ENCODE measurements around the gene TCOF1. TPM values are rescaled to one million over a fixed set of nuclear protein-coding genes. Genes with fewer than 3 reads are reported as not detected.

Gene TCOF1
- total and polyA plus RNA-seq, 2 of the 8 experiments (the other 6 are each of a cell fraction or from before 2014, with no cell fraction given) = 35.9 to 170 TPM

DNA sequence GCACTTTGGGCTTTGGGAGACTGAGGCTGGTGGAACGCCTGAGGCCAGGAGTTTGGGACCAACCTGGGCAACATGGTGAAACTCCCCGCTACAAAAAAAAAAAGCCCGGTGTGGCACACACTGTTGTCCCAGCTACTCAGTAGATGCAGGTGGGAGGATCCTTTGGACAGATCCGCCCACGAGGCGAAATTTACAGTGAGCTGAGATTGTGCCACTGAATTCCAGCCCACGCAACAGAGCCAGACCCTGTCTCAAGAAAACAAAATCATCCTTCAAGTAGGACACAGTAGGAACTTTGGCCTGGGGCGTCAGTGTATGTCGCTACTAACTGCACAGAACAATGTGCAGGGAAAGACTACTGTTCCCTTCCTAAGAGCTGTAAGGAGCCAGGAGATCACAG lies 87.3 kb downstream of the TCOF1 start:
- H2BK12ac ChIP-seq (ENCODE audit: low read depth, low read length) = no peak overlapping the region
- peaks cover 12% of the 10 kb centered on the region for H3K23me2 ChIP-seq (ENCODE audit: low read depth, low read length)
- H3K14ac ChIP-seq (ENCODE audit: insufficient read length) = no peak overlapping the region
- peaks cover 44 to 59% (median 51%) of the 10 kb centered on the region in 4 experiments for H3K36me3 ChIP-seq (ENCODE audit: control insufficient read depth in 2 of 4, insufficient read depth in 4 of 4, low read length in 3 of 4)
- no peak overlapping the region for H3K56ac ChIP-seq (replicated peaks; ENCODE audit: insufficient read length, low read depth, low read length)
- H2BK15ac ChIP-seq (ENCODE audit: low read length) = no peak overlapping the region
- 94% methylated on average over 9 of the region's 9 CpGs; no CpG with 5 or more reads in 1 of the 2 experiments for WGBS, 2 experiments (ENCODE audit: extremely low coverage in 1 of 2, insufficient coverage in 1 of 2, insufficient read length in 1 of 2, insufficient replicate concordance in 2 of 2, low coverage in 1 of 2, low lambda C conversion rate in 2 of 2, missing lambda C conversion rate in 1 of 2)
- no peak overlapping the region for H3K27ac ChIP-seq (ENCODE audit: low read depth, low read length)
- no peak overlapping the region for H3K18ac ChIP-seq (ENCODE audit: extremely low read depth, low read length)
- H4K8ac ChIP-seq (ENCODE audit: extremely low read depth, insufficient read depth, low read length) = no peak overlapping the region
- FAIRE-seq (no peak), DNase-seq (ENCODE audit: low read depth in 1 of 2, low spot score in 2 of 2) (no peak)
- H2BK5ac ChIP-seq (ENCODE audit: low read depth, low read length) = no peak overlapping the region
- no peak overlapping the region for H3K4ac ChIP-seq (replicated peaks; ENCODE audit: insufficient read length, low read depth, low read length)
- peaks cover 19 to 31% of the 10 kb centered on the region in 2 experiments for H4K20me1 ChIP-seq (replicated peaks in 1 of 2; ENCODE audit: control insufficient read depth in 1 of 2, insufficient read depth in 2 of 2, low read length in 2 of 2)
- H2AFZ ChIP-seq (ENCODE audit: low read length) = no peak overlapping the region
- no peak overlapping the region for H2AK5ac ChIP-seq (ENCODE audit: low read depth, low read length)
- POLR2A ChIA-PET (ENCODE audit: partially characterized antibody) = interaction anchor here (0.6 to 7.7 kb wide), 30 partner anchors 8 to 256 kb away, joined by 3 to 51 read pairs (median 4); partner anchors contain the start of genes CD74 and RBM22
- H3K9ac ChIP-seq (replicated peaks in 1 of 4; ENCODE audit: extremely low read depth in 1 of 4, low read depth in 3 of 4, low read length in 3 of 4) = 0 out of 7 replicates have a peak overlapping the region, but pooled peaks of 1 of the 4 experiments have one; percentile 15
- H3K23ac ChIP-seq (ENCODE audit: insufficient read length) = no peak overlapping the region
- no peak overlapping the region for H4K91ac ChIP-seq (replicated peaks; ENCODE audit: insufficient read length, low read length)
- H3K9me3 ChIP-seq (ENCODE audit: insufficient read depth in 2 of 2, low read depth in 1 of 2, low read length in 1 of 2) = no peaks in the 10 kb centered on the region
- TF ChIP-seq POLR2AphosphoS5 (IDR thresholded peaks at IDR 0.05; ENCODE audit: low read depth, low read length) = peak; percentile 24; the same call in 1 of the 2 replicates
- no peak for TF ChIP-seq KDM5A (IDR thresholded peaks at IDR 0.05; ENCODE audit: low read length)
- no peak overlapping the region for H2BK20ac ChIP-seq (ENCODE audit: low read length)
- H4K5ac ChIP-seq (ENCODE audit: insufficient read length, low read depth, low read length) = no peak overlapping the region
- no peak overlapping the region for H3K4me3 ChIP-seq (ENCODE audit: extremely low read depth in 1 of 4, insufficient read depth in 2 of 4, low read depth in 3 of 4, low read length in 4 of 4)
- H3K27me3 ChIP-seq (replicated peaks in 1 of 4; ENCODE audit: control insufficient read depth in 3 of 4, extremely low read depth in 1 of 4, insufficient read depth in 3 of 4, low read length in 3 of 4) = no peaks in the 10 kb centered on the region
- CTCF ChIA-PET (ENCODE audit: partially characterized antibody) = interaction anchor here (0.6 to 3.1 kb wide), 6 partner anchors 9 to 224 kb away, joined by 3 to 17 read pairs (median 4); no protein-coding TSS in a partner anchor
- H3K4me1 ChIP-seq (replicated peaks in 1 of 4; ENCODE audit: control insufficient read depth in 3 of 4, insufficient read depth in 4 of 4, low read length in 3 of 4) = peaks cover 3 to 12% (median 8%) of the 10 kb centered on the region in 4 experiments
- peaks cover 4% of the 10 kb centered on the region for H3K79me1 ChIP-seq (ENCODE audit: low read depth, low read length)
- H3K4me2 ChIP-seq (ENCODE audit: insufficient read depth in 1 of 2, low read depth in 2 of 2, low read length in 2 of 2) = no peak overlapping the region
- H3K79me2 ChIP-seq (ENCODE audit: control insufficient read depth in 1 of 2, insufficient read depth in 2 of 2, low read length in 2 of 2) = peaks cover 14 to 35% of the 10 kb centered on the region in 2 experiments
- no peak overlapping the region for H2BK120ac ChIP-seq (replicated peaks; ENCODE audit: low read depth, low read length)
